Measurements from ENCODE around the gene PPP2R5D. TPM values are rescaled to one million over a fixed set of nuclear protein-coding genes. Genes with fewer than 3 reads are reported as not detected.
"Not testable (repeated sequence)": the region's sequence is repeated elsewhere in the genome, so short reads cannot be mapped to it uniquely, and the experiment has no call there.

Gene PPP2R5D
- 10 to 100 TPM; 56.8 to 59.3 TPM for total RNA-seq

- H3K4me3 Mint-ChIP-seq = peak within 1 kb of the TSS; percentile 88
- CTCF ChIA-PET = interaction anchor here (0.9 to 1.8 kb wide), 11 partner anchors 9 to 399 kb away, joined by 3 to 10 read pairs (median 4); partner anchors contain the start of genes CNPY3, DNPH1, KLHDC3 and MEA1
- H3K4me1 Mint-ChIP-seq = peaks cover 55% of the 10 kb centered on the region
- peak within 1 kb of the TSS; percentile 82 for H3K27ac Mint-ChIP-seq
- peak; percentile 99 for DNase-seq
- H3K36me3 Mint-ChIP-seq (ENCODE audit: low read depth) = peaks cover 25% of the 10 kb centered on the region
- POLR2A ChIA-PET = interaction anchor here (0.6 to 4.0 kb wide), 19 partner anchors 10 to 645 kb away, joined by 3 to 48 read pairs (median 4); partner anchors contain the start of genes CNPY3, CUL7, GTPBP2 and KLC4
- H3K27me3 Mint-ChIP-seq = no peaks in the 10 kb centered on the region
- H3K9me3 Mint-ChIP-seq = no peaks in the 10 kb centered on the region
These were observed at the start of gene PPP2R5D for GRCh38 chr6:42984001-42984923. PPP2R5D (plus strand) TSS chr6:42984570; CDS start chr6:42984678, 108 bp downstream.

DNA sequence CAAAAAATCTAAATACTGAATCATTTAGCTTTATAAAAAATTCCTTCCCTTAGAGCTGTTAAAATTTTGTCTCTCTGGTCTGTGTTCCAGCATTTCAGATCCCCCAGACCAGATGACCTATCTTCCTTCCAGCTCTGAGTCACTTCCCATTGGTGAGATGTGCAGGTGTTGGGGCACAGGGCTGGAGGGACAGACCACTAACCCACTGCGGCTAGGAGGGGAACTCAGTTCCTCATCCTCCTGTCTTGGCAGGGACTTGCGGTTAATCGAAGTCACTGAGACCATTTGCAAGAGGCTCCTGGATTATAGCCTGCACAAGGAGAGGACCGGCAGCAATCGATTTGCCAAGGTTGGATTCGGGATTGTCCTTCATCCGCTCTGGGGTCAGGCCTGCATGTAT, 49.0 kb upstream of the PPP2R5D start:
- Mint-ChIP-seq H3K4me1 (peaks cover 31% of the 10 kb centered on the region), H3K27ac (no peak overlapping the region), H3K36me3 (ENCODE audit: low read depth) (peaks cover 60% of the 10 kb centered on the region), H3K4me3 (no peak overlapping the region), H3K9me3 (no peaks in the 10 kb centered on the region), H3K27me3 (no peaks in the 10 kb centered on the region)
- ChIA-PET CTCF (interaction anchor here (1.6 kb wide), 1 partner anchor 79 kb away, joined by 3 read pairs; the partner anchor contains the start of gene KLHDC3), POLR2A (interaction anchor here (0.9 kb wide), 1 partner anchor 11 kb away, joined by 4 read pairs; no protein-coding TSS in a partner anchor)
- DNase-seq = no peak

DNA sequence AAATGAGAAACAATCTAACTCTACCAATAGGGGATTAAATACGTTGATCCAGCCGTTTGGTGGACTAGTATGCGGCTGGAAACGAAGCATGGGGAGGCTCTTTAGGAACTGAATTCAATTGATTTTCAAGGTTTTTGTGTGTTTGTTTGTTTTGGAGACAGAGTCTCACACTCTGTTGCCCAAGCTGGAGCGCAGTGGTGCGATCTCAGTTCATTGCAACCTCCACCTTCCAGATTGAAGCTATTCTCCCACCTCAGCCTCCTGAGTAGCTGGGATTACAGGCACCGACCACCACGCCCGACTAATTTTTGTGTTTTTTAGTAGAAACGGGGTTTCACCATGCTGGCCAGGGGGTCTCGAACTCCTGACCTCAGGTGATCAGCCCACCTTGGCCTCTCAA, 48.0 kb upstream of the PPP2R5D start:
- H3K27me3 Mint-ChIP-seq = no peaks in the 10 kb centered on the region
- peaks cover 62% of the 10 kb centered on the region for H3K36me3 Mint-ChIP-seq (ENCODE audit: low read depth)
- no peak overlapping the region for H3K27ac Mint-ChIP-seq
- ChIA-PET CTCF (no interaction called here), POLR2A (no interaction called here)
- DNase-seq = no peak
- no peak overlapping the region for H3K4me3 Mint-ChIP-seq
- no peaks in the 10 kb centered on the region for H3K9me3 Mint-ChIP-seq
- peaks cover 23% of the 10 kb centered on the region for H3K4me1 Mint-ChIP-seq

GRCh38 chr6:42937548-42938427, 46.6 kb upstream of the PPP2R5D start:
- ChIA-PET CTCF (no interaction called here), POLR2A (interaction anchor here (0.7 kb wide), 1 partner anchor 76 kb away, joined by 3 read pairs; the partner anchor contains the start of gene KLHDC3)
- no peak overlapping the region for H3K4me3 Mint-ChIP-seq
- peaks cover 53% of the 10 kb centered on the region for H3K36me3 Mint-ChIP-seq (ENCODE audit: low read depth)
- H3K9me3 Mint-ChIP-seq = no peaks in the 10 kb centered on the region
- H3K4me1 Mint-ChIP-seq = peaks cover 11% of the 10 kb centered on the region
- no peak for DNase-seq
- H3K27ac Mint-ChIP-seq = no peak overlapping the region
- H3K27me3 Mint-ChIP-seq = no peaks in the 10 kb centered on the region

DNA sequence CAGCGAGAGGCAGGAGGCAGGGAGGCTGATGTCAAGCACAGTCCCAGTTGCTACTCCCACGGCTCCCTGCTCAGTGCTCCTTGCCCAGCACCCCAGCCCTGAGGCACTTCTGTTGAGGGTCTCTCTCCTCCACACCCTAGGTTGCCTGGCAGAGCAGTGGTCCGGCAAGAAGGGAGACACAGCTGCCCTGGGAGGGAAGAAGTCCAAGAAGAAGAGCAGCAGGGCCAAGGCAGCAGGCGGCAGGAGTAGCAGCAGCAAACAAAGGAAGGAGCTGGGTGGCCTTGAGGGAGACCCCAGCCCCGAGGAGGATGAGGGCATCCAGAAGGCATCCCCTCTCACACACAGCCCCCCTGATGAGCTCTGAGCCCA, 46.0 kb upstream of the PPP2R5D start:
- no peaks in the 10 kb centered on the region for H3K9me3 Mint-ChIP-seq
- no peak overlapping the region for H3K27ac Mint-ChIP-seq
- H3K4me3 Mint-ChIP-seq = no peak overlapping the region
- no peaks in the 10 kb centered on the region for H3K27me3 Mint-ChIP-seq
- DNase-seq = no peak
- peaks cover 49% of the 10 kb centered on the region for H3K36me3 Mint-ChIP-seq (ENCODE audit: low read depth)
- POLR2A ChIA-PET = interaction anchor here (3.2 kb wide), 1 partner anchor 9 kb away, joined by 17 read pairs; the partner anchor contains the start of gene CNPY3
- peaks cover 5% of the 10 kb centered on the region for H3K4me1 Mint-ChIP-seq
- CTCF ChIA-PET = no interaction called here

GRCh38 chr6:42938987-42939809, 45.2 kb upstream of the PPP2R5D start:
- Mint-ChIP-seq H3K27ac (no peak overlapping the region), H3K36me3 (ENCODE audit: low read depth) (peaks cover 45% of the 10 kb centered on the region), H3K4me3 (no peak overlapping the region), H3K4me1 (peaks cover 4% of the 10 kb centered on the region), H3K9me3 (no peaks in the 10 kb centered on the region), H3K27me3 (no peaks in the 10 kb centered on the region)
- ChIA-PET CTCF (no interaction called here), POLR2A (interaction anchor here (3.2 kb wide), 1 partner anchor 10 kb away, joined by 17 read pairs; the partner anchor contains the start of gene CNPY3)
- DNase-seq = no peak

DNA sequence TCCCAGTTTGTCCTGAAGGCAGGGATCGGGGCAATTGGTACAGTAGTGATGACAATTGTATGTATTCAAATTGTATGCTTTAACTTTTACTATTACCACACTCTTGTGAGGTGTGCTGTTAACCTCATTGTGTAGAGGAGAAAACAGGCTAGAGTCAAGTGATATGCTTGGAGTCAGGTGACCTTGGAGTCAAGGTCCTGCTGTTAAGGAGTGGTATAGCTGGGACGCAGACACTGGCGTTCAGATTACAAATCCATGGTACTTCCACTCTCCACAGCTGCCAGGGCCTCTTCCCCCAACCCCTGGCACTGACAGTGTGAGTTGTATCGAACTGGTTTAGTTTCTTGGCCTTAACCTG, 44.6 kb upstream of the PPP2R5D start:
- H3K36me3 Mint-ChIP-seq (ENCODE audit: low read depth) = peaks cover 40% of the 10 kb centered on the region

DNA sequence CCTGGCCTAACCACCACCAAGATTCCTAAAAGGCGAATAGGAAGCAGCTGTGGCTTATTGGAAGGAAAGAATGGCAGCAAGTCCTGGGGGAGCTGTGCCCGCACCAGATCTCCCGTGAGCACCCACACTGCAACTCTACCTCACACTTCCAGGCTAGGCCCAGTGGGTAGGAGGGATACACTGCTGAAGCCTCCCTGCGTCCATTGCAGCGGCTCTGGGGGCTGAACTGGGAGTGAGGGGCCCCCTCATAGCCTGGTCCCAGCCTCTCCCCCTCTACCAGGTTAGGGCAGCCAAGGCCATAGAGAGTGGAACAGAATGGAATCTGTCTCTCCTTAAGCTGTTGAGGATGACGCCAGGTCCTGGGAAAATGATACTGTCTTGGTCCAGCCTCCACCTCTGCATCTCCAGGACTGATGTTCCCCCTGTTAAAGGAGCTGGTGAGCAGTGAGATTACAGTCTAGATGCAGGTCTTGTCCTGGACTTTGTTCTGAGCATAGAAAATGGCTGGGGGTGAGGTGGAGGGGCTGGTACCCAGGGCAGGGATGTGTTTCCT, 43.8 kb upstream of the PPP2R5D start:
- peaks cover 36% of the 10 kb centered on the region for H3K36me3 Mint-ChIP-seq (ENCODE audit: low read depth)
- H3K4me3 Mint-ChIP-seq = no peak overlapping the region
- H3K9me3 Mint-ChIP-seq = no peaks in the 10 kb centered on the region
- ChIA-PET CTCF (interaction anchor here (0.8 kb wide), 1 partner anchor 11 kb away, joined by 3 read pairs; the partner anchor contains the start of gene CNPY3), POLR2A (interaction anchor here (3.2 kb wide), 1 partner anchor 11 kb away, joined by 17 read pairs; the partner anchor contains the start of gene CNPY3)
- no peaks in the 10 kb centered on the region for H3K27me3 Mint-ChIP-seq
- no peak overlapping the region for H3K27ac Mint-ChIP-seq
- peaks cover 1% of the 10 kb centered on the region for H3K4me1 Mint-ChIP-seq
- DNase-seq = no peak

More for the DNA sequence above, 44.6 kb upstream of the PPP2R5D start:
- ChIA-PET POLR2A (interaction anchor here (3.2 kb wide), 1 partner anchor 10 kb away, joined by 17 read pairs; the partner anchor contains the start of gene CNPY3), CTCF (no interaction called here)
- no peaks in the 10 kb centered on the region for H3K27me3 Mint-ChIP-seq
- no peaks in the 10 kb centered on the region for H3K9me3 Mint-ChIP-seq
- DNase-seq = no peak
- no peak overlapping the region for H3K4me3 Mint-ChIP-seq
- peaks cover 4% of the 10 kb centered on the region for H3K4me1 Mint-ChIP-seq
- no peak overlapping the region for H3K27ac Mint-ChIP-seq

DNA sequence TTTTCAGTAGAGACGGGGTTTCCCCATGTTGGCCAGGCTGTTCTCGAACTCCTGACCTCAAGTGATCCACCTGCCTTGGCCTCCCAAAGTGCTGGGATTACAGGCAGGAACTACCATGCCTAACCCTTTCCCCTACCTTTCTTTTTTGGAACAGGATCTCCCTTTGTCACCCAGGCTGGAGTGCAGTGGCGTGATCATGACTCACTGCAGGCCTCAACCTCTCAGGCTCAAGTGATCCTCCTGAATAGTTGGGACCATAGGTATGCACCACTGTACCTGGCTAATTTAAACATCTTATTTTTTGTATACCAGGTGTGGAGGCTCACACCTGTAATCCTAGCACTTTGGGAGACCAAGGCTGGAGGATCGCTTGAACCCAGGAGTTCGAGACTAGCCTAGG, 43.0 kb upstream of the PPP2R5D start:
- H3K9me3 Mint-ChIP-seq, CTCF ChIA-PET, DNase-seq, H3K27me3 Mint-ChIP-seq, H3K27ac Mint-ChIP-seq, H3K4me3 Mint-ChIP-seq, H3K4me1 Mint-ChIP-seq: not testable (repeated sequence)
- POLR2A ChIA-PET = interaction anchor here (3.2 kb wide), 1 partner anchor 12 kb away, joined by 17 read pairs; the partner anchor contains the start of gene CNPY3
- H3K36me3 Mint-ChIP-seq (ENCODE audit: low read depth) = peaks cover 32% of the 10 kb centered on the region

DNA sequence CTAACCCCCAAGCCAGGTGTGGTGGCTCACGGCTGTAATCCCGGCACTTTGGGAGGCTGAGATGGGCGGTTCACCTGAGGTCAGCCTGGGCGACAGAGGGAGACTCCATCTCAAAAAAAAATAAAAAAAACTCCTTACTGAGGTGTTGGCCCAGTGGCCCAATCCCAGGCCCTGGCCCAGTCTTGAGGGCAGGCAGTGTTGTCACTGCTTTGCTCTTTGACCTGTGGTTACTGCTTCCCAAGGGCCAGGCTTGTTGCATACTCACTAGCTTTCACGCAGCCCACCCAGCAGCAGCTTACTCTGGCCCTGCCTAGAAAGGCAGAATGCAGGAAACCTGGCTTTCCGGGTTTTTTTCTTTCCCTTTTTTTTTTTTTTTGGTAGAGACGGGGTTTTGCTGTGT, 41.9 kb upstream of the PPP2R5D start:
- Mint-ChIP-seq H3K9me3 (no peaks in the 10 kb centered on the region), H3K4me3 (no peak overlapping the region), H3K4me1 (no peaks in the 10 kb centered on the region), H3K27ac (no peak overlapping the region), H3K36me3 (ENCODE audit: low read depth) (peaks cover 24% of the 10 kb centered on the region), H3K27me3 (no peaks in the 10 kb centered on the region)
- CTCF ChIA-PET = no interaction called here
- DNase-seq = no peak
- POLR2A ChIA-PET = interaction anchor here (1.1 kb wide), 1 partner anchor 13 kb away, joined by 3 read pairs; the partner anchor contains the start of gene CNPY3

- POLR2A ChIA-PET = no interaction called here
- no peak overlapping the region for H3K27ac Mint-ChIP-seq
- no peaks in the 10 kb centered on the region for H3K9me3 Mint-ChIP-seq
- no peak overlapping the region for H3K4me3 Mint-ChIP-seq
- CTCF ChIA-PET = no interaction called here
- H3K4me1 Mint-ChIP-seq = no peaks in the 10 kb centered on the region
- H3K27me3 Mint-ChIP-seq = no peaks in the 10 kb centered on the region
- no peak for DNase-seq
- peaks cover 8% of the 10 kb centered on the region for H3K36me3 Mint-ChIP-seq (ENCODE audit: low read depth)
These were observed 36.4 kb upstream of the PPP2R5D start for GRCh38 chr6:42947950-42948349.

GRCh38 chr6:42952389-42952788, 32.0 kb upstream of the PPP2R5D start:
- Mint-ChIP-seq H3K4me1 (no peaks in the 10 kb centered on the region), H3K27ac (no peak overlapping the region), H3K4me3 (no peak overlapping the region), H3K27me3 (no peaks in the 10 kb centered on the region), H3K9me3 (no peaks in the 10 kb centered on the region), H3K36me3 (ENCODE audit: low read depth) (peaks cover 4% of the 10 kb centered on the region)
- CTCF ChIA-PET = no interaction called here
- no peak for DNase-seq
- POLR2A ChIA-PET = no interaction called here
